Measurements from ENCODE around the gene SPNS2. TPM values are rescaled to one million over a fixed set of nuclear protein-coding genes. Genes with fewer than 3 reads are reported as not detected.

Gene SPNS2
- total and polyA plus RNA-seq, 3 donors from 2014 or later = 6.7 to 11.5 (median 8.0) TPM

DNA sequence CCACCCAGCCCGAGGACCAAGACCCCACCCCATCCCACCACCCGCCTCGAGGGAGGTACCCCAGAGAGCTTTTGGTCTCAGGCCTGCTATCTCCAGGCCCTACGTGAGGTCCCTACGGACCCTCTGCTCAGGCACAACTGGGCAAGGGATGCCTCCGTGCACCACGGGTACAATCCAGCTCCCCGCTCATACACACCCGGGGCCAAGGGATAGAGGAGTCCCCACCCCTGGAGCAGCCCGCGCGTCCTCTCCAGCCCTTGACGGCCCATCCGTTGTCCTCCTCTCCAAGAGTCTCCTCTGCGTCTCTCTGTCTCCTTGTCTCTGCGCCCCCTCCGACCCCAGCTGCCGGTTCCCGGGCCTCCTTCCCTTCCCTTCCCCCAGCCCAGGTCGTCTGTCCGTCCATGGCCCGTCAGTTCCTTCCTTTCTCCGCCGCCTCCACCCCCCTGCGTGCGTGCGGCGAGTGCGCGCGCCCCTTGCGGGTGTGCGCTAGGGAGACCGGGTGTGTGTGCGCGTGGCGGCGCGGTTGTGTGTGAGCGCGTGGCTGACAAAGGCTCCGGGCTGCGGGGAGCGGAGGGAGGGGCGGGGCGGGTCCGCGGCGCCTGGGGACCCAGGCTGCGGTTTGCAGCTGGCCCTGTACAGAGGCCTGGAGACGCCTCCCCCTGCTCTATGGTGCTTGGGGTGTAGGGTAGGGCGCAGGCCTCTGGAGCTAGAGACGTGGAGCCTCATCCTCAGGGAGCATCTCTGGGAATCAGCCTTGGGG, 930 bp downstream of the SPNS2 start:
- no peak overlapping the region for H3K27ac ChIP-seq
- TF ChIP-seq POLR2A (IDR thresholded peaks at IDR 0.05) = no peak
- TF ChIP-seq, protein P1, sequence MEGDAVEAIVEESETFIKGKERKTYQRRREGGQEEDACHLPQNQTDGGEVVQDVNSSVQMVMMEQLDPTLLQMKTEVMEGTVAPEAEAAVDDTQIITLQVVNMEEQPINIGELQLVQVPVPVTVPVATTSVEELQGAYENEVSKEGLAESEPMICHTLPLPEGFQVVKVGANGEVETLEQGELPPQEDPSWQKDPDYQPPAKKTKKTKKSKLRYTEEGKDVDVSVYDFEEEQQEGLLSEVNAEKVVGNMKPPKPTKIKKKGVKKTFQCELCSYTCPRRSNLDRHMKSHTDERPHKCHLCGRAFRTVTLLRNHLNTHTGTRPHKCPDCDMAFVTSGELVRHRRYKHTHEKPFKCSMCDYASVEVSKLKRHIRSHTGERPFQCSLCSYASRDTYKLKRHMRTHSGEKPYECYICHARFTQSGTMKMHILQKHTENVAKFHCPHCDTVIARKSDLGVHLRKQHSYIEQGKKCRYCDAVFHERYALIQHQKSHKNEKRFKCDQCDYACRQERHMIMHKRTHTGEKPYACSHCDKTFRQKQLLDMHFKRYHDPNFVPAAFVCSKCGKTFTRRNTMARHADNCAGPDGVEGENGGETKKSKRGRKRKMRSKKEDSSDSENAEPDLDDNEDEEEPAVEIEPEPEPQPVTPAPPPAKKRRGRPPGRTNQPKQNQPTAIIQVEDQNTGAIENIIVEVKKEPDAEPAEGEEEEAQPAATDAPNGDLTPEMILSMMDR (IDR thresholded peaks at IDR 0.05) = no peak

DNA sequence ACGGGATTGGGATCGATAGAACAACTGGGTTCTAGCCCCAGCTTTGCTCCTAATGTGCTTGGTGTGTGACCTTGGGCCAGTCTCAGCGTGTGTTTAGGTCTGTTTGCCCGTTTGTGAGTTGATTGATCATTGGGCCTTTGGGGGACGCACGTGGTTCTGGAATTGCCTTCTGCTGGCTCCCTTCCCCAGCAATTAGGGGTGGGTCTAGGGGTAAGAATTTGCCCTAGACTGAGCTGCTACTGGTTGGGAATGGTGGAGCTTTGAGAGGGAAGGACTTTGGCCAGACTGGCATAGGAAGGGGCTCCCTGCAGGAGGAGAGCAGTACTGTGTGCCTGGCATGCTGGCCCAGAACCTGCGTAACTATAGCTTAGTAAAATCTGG, 1.5 kb downstream of the SPNS2 start:
- intact Hi-C loops (cut with DNase I; ENCODE audit: low total_unique reads) = no loop called here
- WGBS, 2 donors = 10 to 29% methylated on average over 1 to 7 of the region's 7 CpGs
- Histone ChIP-seq H3K36me3 (ENCODE audit: low read depth, missing control alignments) (no peaks in the 10 kb centered on the region), H3K4me1 (peaks cover 7% of the 10 kb centered on the region), H3K27me3 (no peaks in the 10 kb centered on the region), H3K27ac (no peak overlapping the region), H3K9me3 (no peaks in the 10 kb centered on the region), H3K4me3 (peak overlapping the region in 1 of 2 donors; percentile 47)
- no peak for TF ChIP-seq POLR2A (IDR thresholded peaks at IDR 0.05)
- no peak for DNase-seq

More for the DNA sequence above, 930 bp downstream of the SPNS2 start:
- no peaks in the 10 kb centered on the region for H3K27me3 ChIP-seq
- peaks cover 7% of the 10 kb centered on the region for H3K4me1 ChIP-seq
- DNase-seq = no peak
- 1 to 2% methylated on average over 27 to 52 of the region's 53 CpGs for WGBS, 2 donors
- intact Hi-C loops (cut with DNase I; ENCODE audit: low total_unique reads) = no loop called here
- H3K9me3 ChIP-seq = no peaks in the 10 kb centered on the region
- no peaks in the 10 kb centered on the region for H3K36me3 ChIP-seq (ENCODE audit: low read depth, missing control alignments)
- H3K4me3 ChIP-seq = peak overlapping the region; percentile 40 to 47

DNA sequence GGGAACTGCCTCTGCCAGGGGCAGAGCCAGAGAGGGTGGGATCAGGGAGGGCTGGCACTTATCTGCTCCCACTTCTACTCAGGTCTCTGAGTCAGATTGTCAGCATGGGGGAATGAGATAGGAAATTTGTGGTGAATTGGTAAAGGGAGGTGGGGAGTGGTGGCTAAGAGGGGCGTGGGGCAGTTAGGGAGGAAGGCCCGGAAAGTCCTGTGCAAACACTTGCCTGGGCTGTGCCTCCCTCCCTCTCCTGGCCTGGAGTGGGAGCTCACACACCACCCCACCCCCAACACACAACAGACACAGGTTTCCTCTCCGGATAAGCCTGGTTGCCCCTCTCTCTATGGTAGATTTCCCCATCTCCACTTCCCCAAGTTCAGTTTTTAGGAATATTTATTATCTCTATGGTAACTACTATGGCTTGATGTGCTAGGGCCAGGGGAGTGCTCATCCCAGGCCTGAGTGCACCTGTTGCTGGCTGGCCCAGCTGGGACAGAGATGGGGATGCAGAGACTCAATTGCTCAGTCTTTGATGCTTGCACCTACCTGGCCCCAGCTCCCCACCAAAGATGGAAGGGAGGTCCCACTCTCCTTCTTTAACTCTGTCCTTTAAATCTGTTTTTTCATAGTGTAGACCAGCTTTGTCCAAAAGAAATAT, 2.7 kb downstream of the SPNS2 start:
- Histone ChIP-seq H3K4me1 (peaks cover 7% of the 10 kb centered on the region), H3K27ac (no peak overlapping the region), H3K9me3 (no peaks in the 10 kb centered on the region), H3K36me3 (ENCODE audit: low read depth, missing control alignments) (no peaks in the 10 kb centered on the region), H3K4me3 (no peak overlapping the region), H3K27me3 (no peaks in the 10 kb centered on the region)
- no peak for TF ChIP-seq POLR2A (IDR thresholded peaks at IDR 0.05)
- TF ChIP-seq, protein P1 (IDR thresholded peaks at IDR 0.05) = no peak
- WGBS, 2 donors = 59 to 78% methylated on average over 3 of the region's 3 CpGs
- DNase-seq = no peak
- intact Hi-C loops (cut with DNase I; ENCODE audit: low total_unique reads) = no loop called here

DNA sequence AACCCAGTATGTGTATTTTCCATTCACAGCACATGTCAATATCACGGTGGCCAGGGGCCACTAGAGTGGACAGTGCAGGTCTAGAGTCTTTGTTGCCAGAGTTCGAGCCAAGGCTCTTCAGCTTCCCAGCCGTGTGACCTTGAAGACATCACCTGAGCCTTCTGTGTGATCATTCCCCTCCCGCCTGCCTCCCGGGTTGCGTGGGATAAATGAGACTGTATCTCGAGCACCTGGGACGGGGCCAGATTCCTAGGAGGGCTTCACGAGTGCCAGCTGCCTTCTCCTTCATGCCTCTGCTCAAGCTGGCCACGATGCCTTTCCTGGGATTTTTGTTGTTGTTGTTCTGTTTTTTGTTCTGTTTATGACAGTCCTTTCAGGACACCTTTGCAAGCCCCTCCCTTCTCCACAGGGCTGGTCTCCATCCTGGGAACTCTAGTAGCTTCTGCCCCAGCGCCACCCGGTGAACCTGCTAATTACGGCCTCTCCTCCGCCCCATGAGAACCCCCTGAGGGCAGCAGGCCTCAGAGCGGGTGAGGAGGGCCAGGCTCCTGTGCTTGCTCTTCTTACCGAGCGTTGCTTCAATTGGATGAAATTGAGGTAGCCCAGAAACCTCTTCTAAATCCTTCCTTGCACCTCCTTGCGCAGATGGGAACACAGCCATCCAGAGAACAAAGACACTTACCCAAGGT, 3.9 kb downstream of the SPNS2 start:
- WGBS, 2 donors = 47 to 55% methylated on average over 15 to 18 of the region's 18 CpGs
- TF ChIP-seq, protein P1 (IDR thresholded peaks at IDR 0.05) = no peak
- no peak for TF ChIP-seq POLR2A (IDR thresholded peaks at IDR 0.05)
- intact Hi-C loops (cut with DNase I; ENCODE audit: low total_unique reads) = no loop called here
- H3K4me3 ChIP-seq = no peak overlapping the region
- no peak for DNase-seq
- peaks cover 7% of the 10 kb centered on the region for H3K4me1 ChIP-seq
- no peaks in the 10 kb centered on the region for H3K9me3 ChIP-seq
- no peaks in the 10 kb centered on the region for H3K36me3 ChIP-seq (ENCODE audit: low read depth, missing control alignments)
- no peaks in the 10 kb centered on the region for H3K27me3 ChIP-seq
- no peak overlapping the region for H3K27ac ChIP-seq
